GM18508 (cell line): ENCODE results near the gene PBX2.
"Not testable (repeated sequence)": the region's sequence is repeated elsewhere in the genome, so short reads cannot be mapped to it uniquely, and the experiment has no call there.

Source experiments
- ATAC-seq: cut with Tn5 transposase; IDR thresholded peaks from one replicate; pipeline ENCODE4 v1.9.1; 2021; ENCODE audit warnings: moderate number of reproducible peaks; ENCODE audit not compliant: insufficient read depth, unreplicated experiment

PBX2 gene

DNA sequence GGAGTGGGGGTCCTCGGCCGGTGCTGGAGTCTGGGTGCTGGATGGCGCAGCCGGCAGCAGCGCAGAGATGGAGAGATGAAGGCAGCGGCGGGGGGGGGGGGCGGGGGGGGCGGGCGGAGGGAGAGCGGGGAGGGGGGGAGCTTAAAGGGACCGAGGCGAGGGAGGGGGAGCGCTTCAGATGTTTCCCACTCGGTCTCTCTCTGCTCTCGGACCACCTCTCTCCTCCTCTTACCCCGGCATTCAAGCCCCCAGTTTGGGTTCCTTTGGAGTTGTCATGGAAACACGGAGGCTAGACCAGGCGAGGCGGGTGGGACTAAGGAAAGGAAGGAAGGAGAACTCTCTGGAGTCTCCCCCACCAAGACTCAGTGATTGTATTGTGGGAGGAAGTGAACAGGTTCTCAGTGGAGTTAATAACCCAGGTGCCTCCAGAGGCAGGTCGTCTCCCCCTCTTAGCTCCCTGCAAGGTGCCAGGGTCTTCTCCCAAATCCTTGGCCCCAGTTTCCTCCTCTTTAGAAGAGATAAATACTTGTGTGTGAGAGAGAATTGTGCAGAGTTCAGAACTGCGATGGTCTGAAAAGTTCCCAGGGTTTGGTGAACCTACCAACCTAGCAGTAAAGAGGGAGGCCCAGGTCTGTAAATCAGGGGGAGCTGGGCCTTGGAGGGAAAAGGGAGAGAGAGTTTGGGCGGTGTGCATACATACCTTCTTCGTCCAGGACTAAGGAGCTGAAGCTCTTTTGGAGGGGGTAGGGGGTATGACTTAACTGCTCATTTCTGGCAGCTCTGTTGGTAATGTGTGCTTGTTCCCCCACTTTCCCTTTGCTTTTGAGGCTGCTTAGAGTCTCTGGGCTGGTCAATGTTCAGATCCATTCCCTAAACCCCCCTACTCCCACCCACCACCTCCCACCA is 37.9 kb downstream of the PBX2 start, which contains the start of gene PRRT1:
PRRT1 (minus strand) TSS at position 77 of the 906 bp plus-strand sequence. CDS start 112 bp downstream, outside the sequence.
- no peak for ATAC-seq

- ATAC-seq = no peak
These were observed 38.7 kb downstream of the PBX2 start for GRCh38 chr6:32151181-32151862.

- ATAC-seq = no peak
These were observed 39.8 kb downstream of the PBX2 start for GRCh38 chr6:32149932-32150870.

DNA sequence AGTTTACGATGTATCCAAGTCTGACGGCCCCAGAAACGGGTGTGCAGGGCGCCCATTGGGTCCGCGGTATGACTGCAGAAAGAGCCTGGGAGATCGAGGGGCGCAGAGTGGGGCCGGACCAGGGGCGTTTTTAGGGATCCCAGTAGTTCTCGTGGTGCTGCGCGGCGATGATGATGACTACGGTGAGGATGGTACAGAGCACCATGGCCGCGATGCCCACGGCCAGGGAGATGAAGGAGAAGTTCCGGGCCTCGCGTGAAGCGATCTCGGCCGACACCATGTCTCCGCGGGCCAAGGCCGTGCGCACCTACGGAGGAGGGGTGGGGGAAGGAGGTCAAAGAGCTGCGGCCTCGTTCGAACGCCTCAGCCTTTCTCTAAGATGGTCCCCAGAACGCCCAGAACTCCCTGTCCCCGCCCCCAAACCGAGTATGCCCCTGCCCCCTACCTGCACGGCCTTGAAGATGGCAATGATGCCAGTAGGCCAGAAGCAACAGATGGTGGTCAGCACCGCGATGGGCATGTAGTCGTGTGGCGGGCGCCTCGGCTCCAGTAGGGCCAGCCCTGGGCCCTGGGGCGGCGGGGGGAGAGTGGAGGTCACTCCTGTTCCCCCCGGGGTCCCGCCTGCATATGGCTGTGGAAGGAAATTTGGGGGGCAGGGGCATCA is 40.8 kb downstream of the PBX2 start:
- ATAC-seq = no peak

- no peak for ATAC-seq
These were observed 41.5 kb downstream of the PBX2 start for GRCh38 chr6:32148289-32149091.

DNA sequence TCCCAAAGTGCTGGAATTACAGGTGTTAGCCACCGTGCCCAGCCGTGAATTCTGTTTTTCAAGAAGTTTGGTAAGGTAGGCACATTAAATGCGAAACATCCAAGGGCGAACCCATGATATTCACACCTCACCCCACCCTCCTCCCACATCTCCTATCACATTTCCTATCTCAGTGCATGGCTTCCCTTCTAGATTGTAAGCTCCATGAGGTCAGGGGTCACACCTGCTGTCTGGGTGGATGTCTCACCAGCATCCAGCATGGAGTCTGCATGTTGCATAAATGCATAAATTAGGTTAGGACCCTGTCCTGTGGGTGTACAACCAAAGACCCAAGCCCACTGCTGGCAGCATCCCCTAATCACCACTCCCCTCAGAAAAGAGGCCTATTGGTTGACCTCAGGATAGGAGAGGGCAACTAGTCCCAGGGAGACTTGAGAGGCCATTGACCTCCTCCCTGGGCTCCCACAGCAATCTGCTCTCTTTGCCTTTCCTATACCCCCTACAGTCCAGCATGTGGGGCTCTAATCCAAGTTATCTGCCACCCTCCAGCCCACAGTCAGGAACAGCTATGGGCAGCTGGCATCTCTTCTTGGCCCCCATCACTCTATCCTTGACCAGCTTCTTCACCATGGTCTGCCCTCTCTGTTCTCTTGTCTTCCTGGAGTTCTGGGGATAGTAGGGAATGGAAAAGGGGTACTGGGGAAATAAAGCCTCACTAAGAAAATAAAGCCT is 42.4 kb downstream of the PBX2 start:
- ATAC-seq = no peak

GRCh38 chr6:32146687-32147086 is 43.3 kb downstream of the PBX2 start:
- no peak for ATAC-seq

DNA sequence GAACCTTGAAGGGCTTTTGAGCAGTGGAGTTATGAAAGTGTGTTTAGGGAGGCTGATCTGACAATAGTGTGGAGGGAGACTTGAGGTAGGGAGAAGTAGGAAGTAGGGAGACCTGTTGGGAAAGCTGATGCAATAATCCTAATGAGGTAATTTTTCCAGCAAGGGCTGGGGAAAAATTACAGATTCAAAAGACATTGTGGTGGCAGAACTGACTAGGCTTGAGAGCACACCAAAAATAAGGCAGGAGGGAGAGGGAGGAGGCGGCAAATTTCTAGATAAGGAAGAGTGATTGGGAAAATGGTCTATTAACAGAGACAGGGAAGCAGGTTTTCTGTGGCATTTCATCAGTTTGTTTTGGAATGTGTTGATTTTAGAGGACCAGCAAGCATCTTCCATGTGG is 43.7 kb downstream of the PBX2 start:
- no peak for ATAC-seq

DNA sequence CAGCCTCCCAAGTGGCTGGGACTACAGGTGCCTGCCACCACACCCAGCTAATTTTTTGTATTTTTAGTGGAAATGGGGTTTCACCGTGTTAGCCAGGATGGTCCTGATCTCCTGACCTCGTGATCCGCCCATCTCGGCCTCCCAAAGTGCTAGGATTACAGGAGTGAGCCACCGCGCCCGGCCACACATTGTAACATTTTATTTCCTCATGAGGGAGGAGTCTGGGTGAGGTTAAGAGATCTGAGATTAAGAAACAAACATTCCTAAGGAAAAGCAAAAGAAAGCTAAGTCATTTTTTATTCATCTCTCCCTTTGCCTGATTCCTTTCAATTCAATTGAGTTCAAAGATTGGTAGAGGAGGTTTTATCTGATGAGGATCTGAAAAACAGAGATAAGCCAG is 45.8 kb downstream of the PBX2 start:
- not testable (repeated sequence) for ATAC-seq

- no peak for ATAC-seq
These were observed 49.5 kb downstream of the PBX2 start for GRCh38 chr6:32140420-32141046.

- no peak for ATAC-seq
These were observed 50.4 kb downstream of the PBX2 start for GRCh38 chr6:32139590-32139989.

GRCh38 chr6:32137454-32137853 is 52.5 kb downstream of the PBX2 start:
- no peak for ATAC-seq
